ENCODE results near the gene DPP4.

DPP4 gene

DNA sequence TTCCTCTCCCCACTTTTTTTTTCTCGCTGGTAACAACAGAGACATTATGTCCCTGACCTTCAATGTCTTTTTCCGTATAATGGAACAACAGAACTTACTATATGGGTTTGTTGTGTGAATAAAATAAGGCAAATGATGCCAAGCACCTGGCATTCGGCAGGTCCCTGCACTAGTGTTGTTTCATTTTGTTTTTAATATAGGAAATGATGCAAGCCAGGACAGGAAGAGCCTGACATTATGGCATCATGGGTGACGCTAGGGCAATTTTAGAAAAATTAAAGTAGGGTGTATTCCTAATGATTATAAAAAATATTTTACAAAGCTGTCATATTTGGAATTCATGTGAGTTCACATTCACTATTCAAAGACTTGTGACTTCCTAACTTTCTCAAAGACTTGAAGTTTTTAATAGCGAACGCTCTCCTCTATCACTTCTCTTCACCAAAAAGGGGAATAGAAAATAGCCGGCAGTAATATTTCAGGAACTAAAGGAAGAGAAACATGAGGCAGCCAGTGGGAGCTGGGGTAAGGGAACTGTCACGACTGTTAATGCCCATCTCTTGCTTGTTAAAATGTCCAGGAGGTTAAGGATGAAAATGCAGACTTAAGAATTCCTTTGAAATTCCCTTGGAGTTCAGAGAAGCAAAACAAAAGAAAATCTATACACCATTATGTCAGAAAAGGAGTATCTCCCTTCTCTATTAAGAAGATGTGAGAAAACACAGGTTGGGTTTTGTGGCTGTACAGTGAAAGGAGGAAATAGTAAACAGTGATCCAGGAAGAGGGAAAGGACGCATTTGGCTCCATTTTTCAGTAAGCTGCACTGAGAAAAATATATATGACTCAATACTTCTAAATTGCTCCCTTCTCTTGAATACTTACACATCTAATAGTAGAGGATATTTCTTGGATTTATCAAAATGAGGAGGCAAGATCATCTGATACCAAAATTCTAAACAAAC lies 60.2 kb downstream of the DPP4 start:
- Histone ChIP-seq H3K9me3 (ENCODE audit: insufficient read depth, low read depth, low read length) (no peaks in the 10 kb centered on the region), H3K4me1 (ENCODE audit: insufficient read depth, low read length) (peaks cover 12% of the 10 kb centered on the region), H3K27ac (ENCODE audit: low read depth, low read length) (no peak overlapping the region), H3K36me3 (ENCODE audit: insufficient read depth, low read length) (no peaks in the 10 kb centered on the region), H3K27me3 (ENCODE audit: insufficient read depth, low read length) (no peaks in the 10 kb centered on the region), H3K4me3 (ENCODE audit: low read length) (no peak overlapping the region), H3K9ac (ENCODE audit: low read depth, low read length) (no peak overlapping the region)
- WGBS, result 90% methylated on average over 8 of the region's 9 CpGs

DNA sequence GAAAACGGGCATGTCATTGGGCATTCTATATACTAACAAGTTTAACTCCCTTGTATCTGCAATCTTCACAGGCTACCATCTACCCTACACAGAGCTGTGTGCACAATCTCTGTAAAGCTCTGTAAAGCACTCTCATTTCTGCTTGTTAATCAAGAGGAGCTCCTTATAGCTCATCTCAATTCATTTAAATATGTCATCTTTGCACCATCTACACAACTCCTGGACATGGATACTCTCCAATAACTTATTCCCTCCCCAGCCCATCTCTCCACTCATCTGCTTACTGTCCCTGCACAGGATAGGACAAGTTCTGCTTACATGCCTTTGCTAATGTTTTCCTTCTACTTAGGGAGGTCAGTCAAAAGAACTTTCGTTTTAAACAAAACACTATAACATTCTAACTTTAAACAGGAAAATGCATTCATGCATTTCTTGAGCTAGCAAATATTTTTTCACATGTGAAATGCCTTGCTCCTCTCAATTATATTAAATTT lies 61.4 kb downstream of the DPP4 start:
- Histone ChIP-seq H3K27ac (ENCODE audit: low read depth, low read length) (no peak overlapping the region), H3K9me3 (ENCODE audit: insufficient read depth, low read depth, low read length) (no peaks in the 10 kb centered on the region), H3K27me3 (ENCODE audit: insufficient read depth, low read length) (no peaks in the 10 kb centered on the region), H3K9ac (ENCODE audit: low read depth, low read length) (no peak overlapping the region), H3K4me3 (ENCODE audit: low read length) (no peak overlapping the region), H3K4me1 (ENCODE audit: insufficient read depth, low read length) (peaks cover 9% of the 10 kb centered on the region; the same call in 1 of the 2 replicates), H3K36me3 (ENCODE audit: insufficient read depth, low read length) (no peaks in the 10 kb centered on the region)
- 90% methylated on average over 2 of the region's 2 CpGs for WGBS

DNA sequence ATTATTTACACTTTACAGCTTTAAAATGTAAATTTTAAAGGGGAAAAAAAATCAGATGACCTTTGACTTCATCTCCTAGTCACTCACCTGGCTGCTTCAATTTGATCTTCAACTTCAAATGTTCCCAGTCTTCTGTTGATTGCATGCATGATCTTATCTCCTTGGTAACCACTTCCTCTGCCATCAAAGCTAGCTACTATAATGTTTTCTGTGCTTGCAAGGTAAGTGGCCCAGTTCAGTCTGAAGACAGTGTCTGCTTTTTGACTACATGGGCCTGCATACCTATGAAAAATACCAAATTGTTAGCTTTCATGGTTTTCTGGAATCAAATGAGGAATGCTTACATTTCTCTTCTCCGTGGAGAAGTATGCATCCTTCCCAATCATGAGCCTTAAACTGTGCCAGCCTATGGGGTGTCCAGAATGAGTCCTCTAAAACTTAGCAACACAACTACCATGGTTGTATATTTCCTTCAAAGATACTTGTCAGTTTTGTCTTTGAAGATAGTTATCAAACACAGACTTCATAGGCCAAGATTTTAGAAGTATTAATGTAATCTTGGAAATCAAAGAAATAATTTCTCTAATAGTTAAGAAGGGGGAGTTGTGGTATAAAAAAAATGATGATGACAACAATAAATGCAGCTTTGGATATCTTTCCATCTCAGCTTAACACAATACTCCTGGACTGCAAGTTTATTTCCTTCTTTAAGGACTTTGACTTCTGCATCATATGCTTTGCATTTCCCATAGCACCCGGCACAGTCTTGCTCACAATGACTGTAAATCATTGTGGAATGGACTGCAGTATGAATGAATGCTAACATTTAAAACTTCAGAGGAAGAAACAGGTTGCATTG lies 62.1 kb downstream of the DPP4 start:
- H3K4me1 ChIP-seq (ENCODE audit: insufficient read depth, low read length), result peaks cover 9% of the 10 kb centered on the region; the same call in 1 of the 2 replicates
- no peak overlapping the region for H3K27ac ChIP-seq (ENCODE audit: low read depth, low read length)
- WGBS, result 90% methylated on average over 2 of the region's 2 CpGs
- H3K9ac ChIP-seq (ENCODE audit: low read depth, low read length), result no peak overlapping the region
- no peaks in the 10 kb centered on the region for H3K36me3 ChIP-seq (ENCODE audit: insufficient read depth, low read length)
- no peaks in the 10 kb centered on the region for H3K9me3 ChIP-seq (ENCODE audit: insufficient read depth, low read depth, low read length)
- H3K4me3 ChIP-seq (ENCODE audit: low read length), result no peak overlapping the region
- no peaks in the 10 kb centered on the region for H3K27me3 ChIP-seq (ENCODE audit: insufficient read depth, low read length)

DNA sequence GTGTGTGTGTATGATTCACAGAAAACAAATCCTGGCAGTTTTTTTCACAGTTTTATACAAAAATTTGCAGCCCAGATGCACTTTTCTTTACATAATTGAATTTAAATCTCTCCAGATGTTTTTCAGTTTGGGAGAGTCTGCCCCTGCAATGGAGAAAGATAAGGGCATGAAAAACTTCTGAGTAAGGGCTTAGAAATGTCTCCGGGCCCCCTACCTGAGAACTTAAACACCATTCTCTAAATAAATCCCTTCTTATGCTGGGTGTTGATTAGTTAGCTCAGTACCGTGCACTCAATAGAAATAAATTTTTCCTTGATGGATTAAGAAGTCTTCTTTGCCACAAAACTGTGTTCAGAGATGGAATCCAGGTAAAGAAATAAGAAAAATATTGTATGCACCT lies 64.5 kb downstream of the DPP4 start:
- Histone ChIP-seq H3K36me3 (ENCODE audit: insufficient read depth, low read length) (no peaks in the 10 kb centered on the region), H3K27me3 (ENCODE audit: insufficient read depth, low read length) (no peaks in the 10 kb centered on the region), H3K9me3 (ENCODE audit: insufficient read depth, low read depth, low read length) (no peaks in the 10 kb centered on the region), H3K27ac (ENCODE audit: low read depth, low read length) (no peak overlapping the region), H3K4me1 (ENCODE audit: insufficient read depth, low read length) (peaks cover 9% of the 10 kb centered on the region; the same call in 1 of the 2 replicates), H3K9ac (ENCODE audit: low read depth, low read length) (no peak overlapping the region), H3K4me3 (ENCODE audit: low read length) (no peak overlapping the region)
- WGBS, result no CpG with 5 or more reads among the region's 2 CpGs

- WGBS, result no CpG with 5 or more reads among the region's 3 CpGs
- Histone ChIP-seq H3K27me3 (ENCODE audit: insufficient read depth, low read length) (no peaks in the 10 kb centered on the region), H3K4me1 (ENCODE audit: insufficient read depth, low read length) (peaks cover 18% of the 10 kb centered on the region), H3K9ac (ENCODE audit: low read depth, low read length) (no peak overlapping the region), H3K4me3 (ENCODE audit: low read length) (no peak overlapping the region), H3K36me3 (ENCODE audit: insufficient read depth, low read length) (no peaks in the 10 kb centered on the region), H3K9me3 (ENCODE audit: insufficient read depth, low read depth, low read length) (no peaks in the 10 kb centered on the region), H3K27ac (ENCODE audit: low read depth, low read length) (no peak overlapping the region)
These were observed 66.5 kb downstream of the DPP4 start for GRCh38 chr2:162007447-162008040.

DNA sequence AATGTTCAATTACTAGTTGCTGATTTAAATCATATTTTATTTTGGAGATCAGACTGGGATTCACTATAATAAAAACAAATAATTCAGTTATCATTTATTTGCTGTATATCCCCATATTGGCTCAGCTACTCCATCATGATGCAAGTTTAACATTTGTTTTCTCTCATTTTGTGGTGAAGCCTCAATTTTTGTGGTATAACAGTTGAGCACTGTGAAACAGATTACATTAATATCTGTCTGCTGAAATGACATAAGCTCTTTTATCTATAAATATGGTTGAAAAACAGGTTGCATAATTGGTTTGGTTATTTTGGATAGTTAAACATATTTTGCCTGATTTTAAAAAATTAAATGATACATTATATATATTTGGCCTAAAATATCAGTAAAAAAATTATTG lies 67.7 kb downstream of the DPP4 start:
- Histone ChIP-seq H3K9ac (ENCODE audit: low read depth, low read length) (no peak overlapping the region), H3K4me1 (ENCODE audit: insufficient read depth, low read length) (peaks cover 29% of the 10 kb centered on the region), H3K27ac (ENCODE audit: low read depth, low read length) (no peak overlapping the region), H3K4me3 (ENCODE audit: low read length) (no peak overlapping the region), H3K36me3 (ENCODE audit: insufficient read depth, low read length) (no peaks in the 10 kb centered on the region), H3K27me3 (ENCODE audit: insufficient read depth, low read length) (no peaks in the 10 kb centered on the region), H3K9me3 (ENCODE audit: insufficient read depth, low read depth, low read length) (no peaks in the 10 kb centered on the region)

DNA sequence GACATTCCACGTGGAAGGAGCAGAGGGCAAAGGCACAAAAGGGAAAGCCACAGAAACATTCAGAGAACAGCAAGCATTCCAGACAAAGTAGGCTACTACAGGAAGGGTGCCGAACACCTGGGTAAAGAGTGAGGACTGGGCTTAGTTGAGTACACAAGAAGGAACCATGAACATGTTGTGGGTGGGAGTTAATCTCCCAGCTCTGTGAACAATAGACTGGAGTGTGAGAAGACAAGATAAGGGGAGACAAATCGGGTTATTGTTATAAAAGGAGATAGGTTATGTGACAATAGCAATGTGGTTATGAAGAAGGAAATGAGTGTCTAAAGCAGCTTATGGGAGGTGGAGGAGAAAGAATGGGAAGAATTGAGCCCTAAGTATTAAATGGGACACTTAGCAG lies 70.0 kb downstream of the DPP4 start:
- Histone ChIP-seq H3K4me3 (ENCODE audit: low read length) (no peak overlapping the region), H3K9me3 (ENCODE audit: insufficient read depth, low read depth, low read length) (no peaks in the 10 kb centered on the region), H3K36me3 (ENCODE audit: insufficient read depth, low read length) (no peaks in the 10 kb centered on the region), H3K4me1 (ENCODE audit: insufficient read depth, low read length) (peaks cover 27% of the 10 kb centered on the region), H3K27ac (ENCODE audit: low read depth, low read length) (no peak overlapping the region), H3K27me3 (ENCODE audit: insufficient read depth, low read length) (no peaks in the 10 kb centered on the region), H3K9ac (ENCODE audit: low read depth, low read length) (no peak overlapping the region)
- WGBS, result 83% methylated on average over 3 of the region's 3 CpGs

- Histone ChIP-seq H3K9ac (ENCODE audit: low read depth, low read length) (peak overlapping the region; percentile 8; the same call in 1 of the 2 replicates), H3K27me3 (ENCODE audit: insufficient read depth, low read length) (no peaks in the 10 kb centered on the region), H3K36me3 (ENCODE audit: insufficient read depth, low read length) (no peaks in the 10 kb centered on the region), H3K4me1 (ENCODE audit: insufficient read depth, low read length) (peaks cover 38% of the 10 kb centered on the region), H3K27ac (ENCODE audit: low read depth, low read length) (peak overlapping the region; percentile 76), H3K9me3 (ENCODE audit: insufficient read depth, low read depth, low read length) (no peaks in the 10 kb centered on the region), H3K4me3 (ENCODE audit: low read length) (no peak overlapping the region)
- WGBS, result 72% methylated on average over 7 of the region's 7 CpGs
These were observed 71.3 kb downstream of the DPP4 start for GRCh38 chr2:162002623-162003235.

- H3K4me3 ChIP-seq (ENCODE audit: low read length), result no peak overlapping the region
- H3K27ac ChIP-seq (ENCODE audit: low read depth, low read length), result no peak overlapping the region
- H3K27me3 ChIP-seq (ENCODE audit: insufficient read depth, low read length), result no peaks in the 10 kb centered on the region
- H3K36me3 ChIP-seq (ENCODE audit: insufficient read depth, low read length), result no peaks in the 10 kb centered on the region
- peaks cover 39% of the 10 kb centered on the region for H3K4me1 ChIP-seq (ENCODE audit: insufficient read depth, low read length)
- H3K9me3 ChIP-seq (ENCODE audit: insufficient read depth, low read depth, low read length), result no peaks in the 10 kb centered on the region
- no peak overlapping the region for H3K9ac ChIP-seq (ENCODE audit: low read depth, low read length)
- WGBS, result 95% methylated on average over 1 of the region's 1 CpG
These were observed 73.6 kb downstream of the DPP4 start for GRCh38 chr2:162000431-162000830.

GRCh38 chr2:161999321-161999720 lies 74.7 kb downstream of the DPP4 start:
- Histone ChIP-seq H3K9ac (ENCODE audit: low read depth, low read length) (no peak overlapping the region), H3K36me3 (ENCODE audit: insufficient read depth, low read length) (no peaks in the 10 kb centered on the region), H3K27ac (ENCODE audit: low read depth, low read length) (no peak overlapping the region), H3K27me3 (ENCODE audit: insufficient read depth, low read length) (no peaks in the 10 kb centered on the region), H3K4me3 (ENCODE audit: low read length) (no peak overlapping the region), H3K4me1 (ENCODE audit: insufficient read depth, low read length) (peaks cover 39% of the 10 kb centered on the region), H3K9me3 (ENCODE audit: insufficient read depth, low read depth, low read length) (no peaks in the 10 kb centered on the region)
- 79% methylated on average over 6 of the region's 6 CpGs for WGBS

All from HUES64 (cell line).